ENCODE results near the gene NOL9.
A peak's percentile ranks its signal among the peaks of the same experiment; 100 is the strongest.
"Not testable (repeated sequence)": the region's sequence is repeated elsewhere in the genome, so short reads cannot be mapped to it uniquely, and the experiment has no call there.

Gene NOL9

GRCh38 chr1:6600410-6601048 is 46.2 kb upstream of the NOL9 start:
- H3K4me3 ChIP-seq (ENCODE audit: control insufficient read depth, low read depth, low read length), result peak overlapping the region; percentile 96
- no peak for TF ChIP-seq CTCF (IDR thresholded peaks at IDR 0.05; ENCODE audit: control insufficient read depth, insufficient read depth, low read depth, low read length, missing control alignments)
- no peak for DNase-seq (ENCODE audit: low read depth)

GRCh38 chr1:6599991-6600390 is 45.7 kb upstream of the NOL9 start:
- H3K4me3 ChIP-seq (ENCODE audit: control insufficient read depth, low read depth, low read length), result peak overlapping the region; percentile 96
- DNase-seq (ENCODE audit: low read depth), result not testable (repeated sequence)

- no peak for TF ChIP-seq CTCF (IDR thresholded peaks at IDR 0.05; ENCODE audit: control insufficient read depth, insufficient read depth, low read depth, low read length, missing control alignments)
- H3K4me3 ChIP-seq (ENCODE audit: control insufficient read depth, low read depth, low read length), result peak overlapping the region; percentile 19
- DNase-seq (ENCODE audit: low read depth), result no peak
Measured at GRCh38 chr1:6599141-6599975, 45.0 kb upstream of the NOL9 start.

- no peak for DNase-seq (ENCODE audit: low read depth)
- no peak overlapping the region for H3K4me3 ChIP-seq (ENCODE audit: control insufficient read depth, low read depth, low read length)
- TF ChIP-seq CTCF (IDR thresholded peaks at IDR 0.05; ENCODE audit: control insufficient read depth, insufficient read depth, low read depth, low read length, missing control alignments), result no peak
Measured at GRCh38 chr1:6597777-6598131, 43.4 kb upstream of the NOL9 start.

- no peak for TF ChIP-seq CTCF (IDR thresholded peaks at IDR 0.05; ENCODE audit: control insufficient read depth, insufficient read depth, low read depth, low read length, missing control alignments)
- no peak for DNase-seq (ENCODE audit: low read depth)
- no peak overlapping the region for H3K4me3 ChIP-seq (ENCODE audit: control insufficient read depth, low read depth, low read length)
Measured at GRCh38 chr1:6596886-6597776, 42.8 kb upstream of the NOL9 start.

- no peak overlapping the region for H3K4me3 ChIP-seq (ENCODE audit: control insufficient read depth, low read depth, low read length)
- DNase-seq (ENCODE audit: low read depth), result no peak
- TF ChIP-seq CTCF (IDR thresholded peaks at IDR 0.05; ENCODE audit: control insufficient read depth, insufficient read depth, low read depth, low read length, missing control alignments), result no peak
Measured at GRCh38 chr1:6596351-6596750, 42.0 kb upstream of the NOL9 start.
